ENCODE results near the gene PHYKPL. TPM values are rescaled to one million over a fixed set of nuclear protein-coding genes. Genes with fewer than 3 reads are reported as not detected.

PHYKPL gene
- total and polyA plus RNA-seq, 2 of the 8 experiments (the other 6 are each of a cell fraction or from before 2014, with no cell fraction given) = 25.1 to 32.1 TPM

DNA sequence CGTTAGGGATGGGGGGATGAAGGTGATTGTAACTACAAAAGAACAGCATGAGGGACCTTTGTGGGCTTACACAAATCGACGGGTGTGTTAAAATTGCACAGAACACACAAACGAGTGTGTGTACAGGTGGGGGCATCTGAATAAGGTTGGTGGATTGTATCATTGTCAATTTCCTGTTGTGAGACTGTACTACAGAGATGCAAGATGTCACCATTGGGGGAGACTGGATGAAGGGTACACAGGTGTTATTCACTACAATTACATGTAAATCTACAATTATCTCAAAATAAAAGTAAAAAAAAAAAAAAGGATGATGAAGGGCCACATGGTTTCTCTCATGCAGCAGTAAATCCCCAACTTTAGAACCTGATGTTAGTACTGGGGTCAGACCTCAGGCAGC, 31.4 kb upstream of the PHYKPL start:
- Histone ChIP-seq H4K91ac (replicated peaks; ENCODE audit: insufficient read length, low read length) (no peak overlapping the region), H2BK5ac (ENCODE audit: low read depth, low read length) (no peak overlapping the region), H3K56ac (replicated peaks; ENCODE audit: insufficient read length, low read depth, low read length) (no peak overlapping the region), H3K79me1 (ENCODE audit: low read depth, low read length) (no peaks in the 10 kb centered on the region), H2BK20ac (ENCODE audit: low read length) (no peak overlapping the region), H2AFZ (ENCODE audit: low read length) (no peak overlapping the region), H2BK120ac (replicated peaks; ENCODE audit: low read depth, low read length) (no peak overlapping the region), H3K4ac (replicated peaks; ENCODE audit: insufficient read length, low read depth, low read length) (no peak overlapping the region), H2AK5ac (ENCODE audit: low read depth, low read length) (no peak overlapping the region), H3K14ac (ENCODE audit: insufficient read length) (no peak overlapping the region), H3K9ac (replicated peaks in 1 of 4; ENCODE audit: extremely low read depth in 1 of 4, low read depth in 3 of 4, low read length in 3 of 4) (no peak overlapping the region), H4K20me1 (replicated peaks in 1 of 2; ENCODE audit: control insufficient read depth in 1 of 2, insufficient read depth in 2 of 2, low read length in 2 of 2) (peaks cover 0 to 2% of the 10 kb centered on the region in 2 experiments), H3K4me1 (replicated peaks in 1 of 4; ENCODE audit: control insufficient read depth in 3 of 4, insufficient read depth in 4 of 4, low read length in 3 of 4) (no peaks in the 10 kb centered on the region; a peak in 1 of 7 replicates), H4K5ac (ENCODE audit: insufficient read length, low read depth, low read length) (no peak overlapping the region), H3K36me3 (ENCODE audit: control insufficient read depth in 2 of 4, insufficient read depth in 4 of 4, low read length in 3 of 4) (no peaks in the 10 kb centered on the region), H3K4me2 (ENCODE audit: insufficient read depth in 1 of 2, low read depth in 2 of 2, low read length in 2 of 2) (no peak overlapping the region), H3K79me2 (ENCODE audit: control insufficient read depth in 1 of 2, insufficient read depth in 2 of 2, low read length in 2 of 2) (no peaks in the 10 kb centered on the region), H3K23ac (ENCODE audit: insufficient read length) (no peak overlapping the region), H3K4me3 (ENCODE audit: extremely low read depth in 1 of 4, insufficient read depth in 2 of 4, low read depth in 3 of 4, low read length in 4 of 4) (no peak overlapping the region), H3K9me3 (ENCODE audit: insufficient read depth in 2 of 2, low read depth in 1 of 2, low read length in 1 of 2) (no peaks in the 10 kb centered on the region), H3K27me3 (replicated peaks in 1 of 4; ENCODE audit: control insufficient read depth in 3 of 4, extremely low read depth in 1 of 4, insufficient read depth in 3 of 4, low read length in 3 of 4) (0 out of 7 replicates have a peak, but pooled peaks cover 0 to 2% (median 0%) of the 10 kb centered on the region in 4 experiments), H2BK15ac (ENCODE audit: low read length) (0 out of 2 replicates have a peak overlapping the region, but pooled peaks have one; percentile 46), H4K8ac (ENCODE audit: extremely low read depth, insufficient read depth, low read length) (no peak overlapping the region), H3K18ac (ENCODE audit: extremely low read depth, low read length) (no peak overlapping the region), H2BK12ac (ENCODE audit: low read depth, low read length) (no peak overlapping the region), H3K27ac (ENCODE audit: low read depth, low read length) (no peak overlapping the region), H3K23me2 (ENCODE audit: low read depth, low read length) (peaks cover under 1% of the 10 kb centered on the region; the same call in 1 of the 2 replicates)
- CTCF ChIA-PET (ENCODE audit: partially characterized antibody) = interaction anchor here (0.9 to 1.8 kb wide), 4 partner anchors 14 to 363 kb away, joined by 3 to 5 read pairs (median 4); partner anchors contain the start of gene CLK4
- no peak for FAIRE-seq
- POLR2A ChIA-PET (ENCODE audit: partially characterized antibody) = interaction anchor here (0.6 to 1.4 kb wide), 3 partner anchors 17 to 80 kb away, joined by 3 read pairs; no protein-coding TSS in a partner anchor
- 87% methylated on average over 4 of the region's 4 CpGs; no CpG with 5 or more reads in 1 of the 2 experiments for WGBS, 2 experiments (ENCODE audit: extremely low coverage in 1 of 2, insufficient coverage in 1 of 2, insufficient read length in 1 of 2, insufficient replicate concordance in 2 of 2, low coverage in 1 of 2, low lambda C conversion rate in 2 of 2, missing lambda C conversion rate in 1 of 2)
- DNase-seq (ENCODE audit: low read depth in 1 of 2, low spot score in 2 of 2) = no peak
- no peak for TF ChIP-seq EP300 (IDR thresholded peaks at IDR 0.05; ENCODE audit: borderline replicate concordance in 1 of 2, low read depth in 2 of 2, low read length in 2 of 2)
- TF ChIP-seq, protein P1, sequence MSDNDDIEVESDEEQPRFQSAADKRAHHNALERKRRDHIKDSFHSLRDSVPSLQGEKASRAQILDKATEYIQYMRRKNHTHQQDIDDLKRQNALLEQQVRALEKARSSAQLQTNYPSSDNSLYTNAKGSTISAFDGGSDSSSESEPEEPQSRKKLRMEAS (IDR thresholded peaks at IDR 0.05) = no peak
- TF ChIP-seq, protein P2, sequence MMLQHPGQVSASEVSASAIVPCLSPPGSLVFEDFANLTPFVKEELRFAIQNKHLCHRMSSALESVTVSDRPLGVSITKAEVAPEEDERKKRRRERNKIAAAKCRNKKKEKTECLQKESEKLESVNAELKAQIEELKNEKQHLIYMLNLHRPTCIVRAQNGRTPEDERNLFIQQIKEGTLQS (IDR thresholded peaks at IDR 0.05; ENCODE audit: insufficient read depth, low read depth, low read length) = no peak
- TF ChIP-seq TAF1 (IDR thresholded peaks at IDR 0.05; ENCODE audit: low read depth, low read length) = no peak
- no peak for TF ChIP-seq SIX5 (IDR thresholded peaks at IDR 0.05; ENCODE audit: low read depth, low read length)
- TF ChIP-seq TEAD4 (IDR thresholded peaks at IDR 0.05; ENCODE audit: low read depth, low read length) = no peak
- TF ChIP-seq RXRA (IDR thresholded peaks at IDR 0.05; ENCODE audit: insufficient read depth, low read depth, low read length) = no peak
- no peak for TF ChIP-seq FOSL1 (IDR thresholded peaks at IDR 0.05; ENCODE audit: insufficient read depth, low read depth, low read length)
